Measurements from ENCODE around the gene CRB3. TPM values are rescaled to one million over a fixed set of nuclear protein-coding genes. Genes with fewer than 3 reads are reported as not detected.

Gene CRB3
- total RNA-seq, 1 experiment from 2014 or later = 29.9 TPM

GRCh38 chr19:6472713-6473112 lies 8.6 kb downstream of the CRB3 start (continued):
- TF ChIP-seq ZNF512 (CRISPR knock-in tag; IDR thresholded peaks at IDR 0.05; ENCODE audit: borderline replicate concordance) = no peak
- TF ChIP-seq ARID4B (CRISPR knock-in tag; IDR thresholded peaks at IDR 0.05; ENCODE audit: borderline replicate concordance) = no peak
- no peak for TF ChIP-seq ESRRA (CRISPR knock-in tag; IDR thresholded peaks at IDR 0.05; ENCODE audit: borderline replicate concordance)

GRCh38 chr19:6473647-6474046 lies 9.6 kb downstream of the CRB3 start:
- ChIA-PET POLR2A (no interaction called here), CTCF (no interaction called here)
- ATAC-seq = no peak
- H3K27ac Mint-ChIP-seq = no peak overlapping the region
- no peak overlapping the region for H3K4me3 Mint-ChIP-seq
- no peak for DNase-seq (ENCODE audit: low spot score)
- H3K4me1 Mint-ChIP-seq = peaks cover 4% of the 10 kb centered on the region; the same call in 1 of the 2 replicates
- TF ChIP-seq ZNF671 (CRISPR knock-in tag; IDR thresholded peaks at IDR 0.05) (no peak), ZNF263 (CRISPR knock-in tag; IDR thresholded peaks at IDR 0.05; ENCODE audit: low read depth) (no peak), ZBTB21 (CRISPR knock-in tag; IDR thresholded peaks at IDR 0.05; ENCODE audit: borderline replicate concordance) (no peak), PREB (CRISPR knock-in tag; IDR thresholded peaks at IDR 0.05; ENCODE audit: borderline replicate concordance) (no peak), HMGXB4 (CRISPR knock-in tag; IDR thresholded peaks at IDR 0.05) (no peak), CBFB (CRISPR knock-in tag; IDR thresholded peaks at IDR 0.05; ENCODE audit: low read depth) (no peak), FOXP4 (CRISPR knock-in tag; IDR thresholded peaks at IDR 0.05) (no peak), RELA (CRISPR knock-in tag; IDR thresholded peaks at IDR 0.05; ENCODE audit: borderline replicate concordance) (no peak), ATF6 (CRISPR knock-in tag; IDR thresholded peaks at IDR 0.05) (no peak), NR1H2 (CRISPR knock-in tag; IDR thresholded peaks at IDR 0.05) (no peak), TP53 (CRISPR knock-in tag; IDR thresholded peaks at IDR 0.05) (no peak), MXD4 (CRISPR knock-in tag; IDR thresholded peaks at IDR 0.05; ENCODE audit: borderline replicate concordance) (no peak), GTF2I (CRISPR knock-in tag; conservative IDR thresholded peaks at IDR 0.05) (no peak), ZNF232 (CRISPR knock-in tag; IDR thresholded peaks at IDR 0.05) (no peak), JAZF1 (CRISPR knock-in tag; IDR thresholded peaks at IDR 0.05) (no peak), HMGA2 (CRISPR knock-in tag; IDR thresholded peaks at IDR 0.05) (no peak), FOXP1 (CRISPR knock-in tag; IDR thresholded peaks at IDR 0.05; ENCODE audit: borderline replicate concordance) (no peak), ELF4 (CRISPR knock-in tag; IDR thresholded peaks at IDR 0.05; ENCODE audit: low read depth) (no peak)
- peaks cover 30% of the 10 kb centered on the region for H3K27me3 Mint-ChIP-seq (ENCODE audit: low read depth)
- no peaks in the 10 kb centered on the region for H3K9me3 Mint-ChIP-seq
- H3K36me3 Mint-ChIP-seq = no peaks in the 10 kb centered on the region
